Skeletal muscle tissue (tissue), 5 donors: ENCODE measurements around the gene CUL5. TPM values are rescaled to one million over a fixed set of nuclear protein-coding genes. Genes with fewer than 3 reads are reported as not detected.

Source experiments
- H3K27ac ChIP-seq: one replicate; pipeline ENCODE4 v1.7.0; 2013; ENCODE audit warnings: mild to moderate bottlenecking, low read depth, low read length, inconsistent platforms
- H3K27me3 ChIP-seq, 3 donors: one replicate each; pipeline ENCODE4 v1.7.0; 2013; ENCODE audit warnings: low read length in 3 of 3; ENCODE audit not compliant: control insufficient read depth in 3 of 3, insufficient read depth in 3 of 3
- H3K36me3 ChIP-seq, 3 donors: one replicate each; pipeline ENCODE4 v1.7.0; 2013; ENCODE audit warnings: low read length in 3 of 3; ENCODE audit not compliant: control insufficient read depth in 3 of 3, insufficient read depth in 3 of 3
- H3K4me1 ChIP-seq, 3 donors: one replicate each; pipeline ENCODE4 v1.7.0; 2013; ENCODE audit warnings: low read length in 3 of 3, mild to moderate bottlenecking in 3 of 3; ENCODE audit not compliant: control insufficient read depth in 3 of 3, insufficient read depth in 3 of 3
- H3K4me3 ChIP-seq, 3 donors: one replicate each; pipeline ENCODE4 v1.7.0; 2013; ENCODE audit warnings: low read length in 3 of 3
- H3K9ac ChIP-seq, 3 donors: one replicate each; pipeline ENCODE4 v1.7.0; 2013; ENCODE audit warnings: low read length in 3 of 3, mild to moderate bottlenecking in 3 of 3, moderate library complexity in 2 of 3, low read depth in 1 of 3
- H3K9me3 ChIP-seq, 3 donors: one replicate each; pipeline ENCODE4 v1.7.0; 2013; ENCODE audit warnings: low read length in 3 of 3; ENCODE audit not compliant: control insufficient read depth in 3 of 3
- small RNA-seq: library from RNA; depleted of rRNA; stranded (forward); fragments of <200 nt; gene quantifications from one replicate; pipeline ENCODE3, GENCODE V24; 2014
- total RNA-seq: library from RNA; depleted of rRNA; stranded (reverse); fragments of >200 nt; gene quantifications from one replicate; pipeline ENCODE4 v1.2.3, GENCODE V29; 2014
- donor health status: Osteomylitis.

The CUL5 gene
- total RNA-seq, 1 donor from 2014 or later = 36.0 TPM

GRCh38 chr11:108154591-108154990, 145.9 kb downstream of the CUL5 start:
- Histone ChIP-seq H3K4me1 (no peaks in the 10 kb centered on the region), H3K36me3 (peaks cover 14 to 46% (median 20%) of the 10 kb centered on the region in 3 donors), H3K27me3 (no peaks in the 10 kb centered on the region), H3K4me3 (no peak overlapping the region), H3K9me3 (no peaks in the 10 kb centered on the region), H3K9ac (no peak overlapping the region), H3K27ac (no peak overlapping the region)

Small RNAs within 50 kb of the gene (small RNA-seq; reads per million reads assigned to genes)
- gene RF00019 = not detected

Other genes starting within 250 kb of the CUL5 start
- 3.1 TPM for gene SLC35F2, start 150.1 kb upstream of the CUL5 start, total RNA-seq
- gene RAB39A, start 80.5 kb upstream of the CUL5 start, total RNA-seq = 2.1 TPM
- gene ACAT1, start 112.7 kb downstream of the CUL5 start, total RNA-seq = 112 TPM
- gene NPAT, start 213.7 kb downstream of the CUL5 start, total RNA-seq = 8.4 TPM
- 68.9 TPM for gene ATM, start 214.2 kb downstream of the CUL5 start, total RNA-seq